B cell (primary cell): Measurements from ENCODE around the gene COX8C. TPM values are rescaled to one million over a fixed set of nuclear protein-coding genes. Genes with fewer than 3 reads are reported as not detected.

Experiments
- ATAC-seq: fragments of 200-7000 bp; cut with Tn5 transposase; one replicate; pipeline ENCODE4 v1.10.0; 2021; ENCODE audit warnings: low read depth, mild to moderate bottlenecking, moderate number of reproducible peaks, moderate library complexity
- CTCF ChIA-PET: fragments of 350-600 bp; sonication (Branson Sonifier 250); formaldehyde crosslinking; loops from one replicate; lab custom pipeline; 2021; ENCODE audit warnings: antibody characterized with exemption, inconsistent platforms; lab: Charles Lee
- POLR2A ChIA-PET: fragments of 350-600 bp; sonication (Branson Sonifier 250); formaldehyde crosslinking; loops from one replicate; lab custom pipeline; 2021; ENCODE audit warnings: antibody characterized with exemption; lab: Charles Lee
- DNase-seq: peaks from one replicate; pipeline ENCODE4 v3.0.0; 2013
- H2AFZ ChIP-seq: 2 replicates; pipeline ENCODE4 v1.6.1; 2012; ENCODE audit warnings: mild to moderate bottlenecking, low read depth, low read length; ENCODE audit not compliant: insufficient read depth, poor library complexity, severe bottlenecking
- H3K27ac ChIP-seq, 2 donors: 1 replicate in 1 of 2; 2 replicates in 1 of 2; pipeline ENCODE4 v1.5.1; 2012 to 2013; ENCODE audit warnings: low read length in 2 of 2, mild to moderate bottlenecking in 2 of 2, moderate library complexity in 1 of 2
- H3K27me3 ChIP-seq, 4 experiments: fragments of 200-600 bp in 1 of 4; sonication (generic) in 1 of 4; replicated peaks in 1 of 4; 1 replicate in 2 of 4; 2 replicates in 2 of 4; pipeline versions ENCODE4 v1.6.1 to v1.7.0; 2013 to 2016; ENCODE audit warnings: low read length in 3 of 4, mild to moderate bottlenecking in 2 of 4, mixed read lengths in 1 of 4, moderate library complexity in 1 of 4; ENCODE audit not compliant: insufficient read depth in 4 of 4, control insufficient read depth in 3 of 4; ENCODE audit errors: control extremely low read depth in 1 of 4
- H3K36me3 ChIP-seq, 2 experiments: replicated peaks in 1 of 2; 1 replicate in 1 of 2; 2 replicates in 1 of 2; pipeline versions ENCODE4 v1.6.1 to v1.7.1; 2013; ENCODE audit warnings: low read length in 1 of 2; ENCODE audit not compliant: insufficient read depth in 2 of 2, control insufficient read depth in 1 of 2; ENCODE audit errors: control extremely low read depth in 1 of 2, extremely low read depth in 1 of 2
- H3K4me1 ChIP-seq, 2 donors: fragments of 200-600 bp in 1 of 2; sonication (generic) in 1 of 2; 1 replicate in 1 of 2; 2 replicates in 1 of 2; pipeline versions ENCODE4 v1.5.1 to v1.6.1; 2013 to 2017; ENCODE audit warnings: low read length in 2 of 2; ENCODE audit not compliant: control insufficient read depth in 2 of 2, insufficient read depth in 2 of 2
- H3K4me2 ChIP-seq: replicated peaks from 2 replicates; pipeline ENCODE3; 2012; ENCODE audit warnings: mild to moderate bottlenecking, low read depth, low read length; ENCODE audit not compliant: poor library complexity, severe bottlenecking
- H3K4me3 ChIP-seq, 5 experiments: fragments of 200-600 bp in 1 of 5; sonication (generic) in 1 of 5; 1 replicate in 3 of 5; 2 replicates in 2 of 5; pipeline versions ENCODE4 v1.5.1 to v1.7.0; 2011 to 2016; ENCODE audit warnings: low read length in 4 of 5, mild to moderate bottlenecking in 4 of 5, low read depth in 2 of 5, control low read depth in 1 of 5, moderate library complexity in 1 of 5; ENCODE audit not compliant: insufficient read depth in 1 of 5; ENCODE audit errors: control extremely low read depth in 1 of 5, extremely low read depth in 1 of 5
- H3K79me2 ChIP-seq: fragments of 200-600 bp; sonication (generic); one replicate; pipeline ENCODE4 v1.6.0; 2016; ENCODE audit warnings: low read length; ENCODE audit not compliant: control insufficient read depth, insufficient read depth
- H3K9ac ChIP-seq: fragments of 200-600 bp; sonication (generic); 2 replicates; pipeline ENCODE4 v1.6.1; 2017; ENCODE audit warnings: mild to moderate bottlenecking, low read length, moderate library complexity
- H3K9me3 ChIP-seq, 3 donors: one replicate each; pipeline versions ENCODE4 v1.6.1 to v1.7.1; 2013; ENCODE audit warnings: low read length in 2 of 3; ENCODE audit not compliant: control insufficient read depth in 2 of 3, insufficient read depth in 1 of 3; ENCODE audit errors: control extremely low read depth in 1 of 3
- H4K20me1 ChIP-seq: 2 replicates; pipeline ENCODE4 v1.6.0; 2012; ENCODE audit warnings: mild to moderate bottlenecking, low read length; ENCODE audit not compliant: insufficient read depth, control insufficient read depth, poor library complexity, severe bottlenecking
- H3K27ac Mint-ChIP-seq: one replicate; pipeline ENCODE4 v1.8.0; 2021; ENCODE audit warnings: mixed read lengths
- H3K27me3 Mint-ChIP-seq: one replicate; pipeline ENCODE4 v1.8.0; 2021; ENCODE audit warnings: mixed read lengths
- H3K4me1 Mint-ChIP-seq: one replicate; pipeline ENCODE4 v1.8.0; 2021; ENCODE audit warnings: mixed read lengths
- H3K4me3 Mint-ChIP-seq: one replicate; pipeline ENCODE4 v1.8.0; 2021; ENCODE audit warnings: mixed read lengths
- H3K9me3 Mint-ChIP-seq: one replicate; pipeline ENCODE4 v1.8.0; 2022; ENCODE audit warnings: mixed read lengths; ENCODE audit not compliant: insufficient read depth
- CTCF ChIP-seq: fragments of 200-600 bp; IDR thresholded peaks from one replicate; pipeline ENCODE4 v1.8.0; 2022; ENCODE audit warnings: antibody characterized with exemption, mild to moderate bottlenecking
- EZH2 ChIP-seq: IDR thresholded peaks from 2 replicates; pipeline ENCODE4 v1.6.1; 2012; ENCODE audit warnings: borderline replicate concordance, low read depth, mild to moderate bottlenecking, moderate library complexity, low read length; ENCODE audit not compliant: insufficient read depth, poor library complexity, severe bottlenecking
- WGBS: methylation state at CpG from one replicate; pipeline ENCODE4 v1.1.5; 2013; ENCODE audit warnings: missing lambda C conversion rate; ENCODE audit not compliant: insufficient coverage; 5-methylcytosine and 5-hydroxymethylcytosine counted together
- intact Hi-C: fragments of 100-400 bp; cut with micrococcal nuclease; formaldehyde crosslinking; loops from one replicate; pipeline ENCODE4 v1.10.0; 2022
- polyA plus RNA-seq: library from polyadenylated mRNA; depleted of rRNA; stranded (reverse); fragments of >200 nt; gene quantifications from 2 replicates; pipeline ENCODE4 v1.2.3, GENCODE V29; 2012
- total RNA-seq, 2 donors: library from RNA; stranded (reverse); fragments of 120-200 nt in 1 of 2; gene quantifications; 1 replicate in 1 of 2; 2 replicates in 1 of 2; pipeline versions ENCODE4 v1.2.3 to v1.2.4, GENCODE V29; 2013 to 2022

The COX8C gene
- total and polyA plus RNA-seq, 2 donors (not counting 1 experiment from before 2014, with no cell fraction given): not detected

GRCh38 chr14:93328546-93328945 is 18.4 kb upstream of the COX8C start:
- peaks cover 35% of the 10 kb centered on the region for H4K20me1 ChIP-seq
- no peaks in the 10 kb centered on the region for H3K9me3 Mint-ChIP-seq
- ChIA-PET CTCF (no interaction called here), POLR2A (no interaction called here)
- no peak overlapping the region for H3K9ac ChIP-seq
- no CpG with 5 or more reads among the region's 6 CpGs for whole genome bisulfite sequencing
- no peak overlapping the region for H3K4me3 Mint-ChIP-seq
- H3K36me3 ChIP-seq: peaks cover 0 to 4% of the 10 kb centered on the region in 2 experiments
- H3K4me2 ChIP-seq: no peak overlapping the region
- no peak overlapping the region for H3K27ac Mint-ChIP-seq
- DNase-seq (no peak), ATAC-seq (no peak)
- H2AFZ ChIP-seq: no peak overlapping the region
- peaks cover 63% of the 10 kb centered on the region for H3K4me1 Mint-ChIP-seq
- no peak overlapping the region for H3K4me3 ChIP-seq
- H3K4me1 ChIP-seq: peaks cover 15 to 27% of the 10 kb centered on the region in 2 donors
- H3K27ac ChIP-seq: no peak overlapping the region
- no peaks in the 10 kb centered on the region for H3K27me3 ChIP-seq
- H3K27me3 Mint-ChIP-seq: no peaks in the 10 kb centered on the region
- H3K79me2 ChIP-seq: peaks cover 91% of the 10 kb centered on the region
- TF ChIP-seq CTCF (no peak), EZH2 (no peak)
- H3K9me3 ChIP-seq: no peaks in the 10 kb centered on the region
- intact Hi-C loops: no loop called here

- intact Hi-C loops: no loop called here
- no peak for TF ChIP-seq EZH2
- no peak for TF ChIP-seq CTCF
- Histone ChIP-seq H4K20me1 (peaks cover 22% of the 10 kb centered on the region), H2AFZ (no peak overlapping the region), H3K4me3 (no peak overlapping the region), H3K79me2 (peaks cover 75% of the 10 kb centered on the region), H3K36me3 (no peaks in the 10 kb centered on the region), H3K4me2 (no peak overlapping the region), H3K9ac (no peak overlapping the region), H3K9me3 (no peaks in the 10 kb centered on the region), H3K4me1 (peaks cover 19 to 31% of the 10 kb centered on the region in 2 donors), H3K27me3 (no peaks in the 10 kb centered on the region), H3K27ac (no peak overlapping the region)
- Mint-ChIP-seq H3K27ac (no peak overlapping the region), H3K4me1 (peaks cover 62% of the 10 kb centered on the region), H3K9me3 (no peaks in the 10 kb centered on the region), H3K27me3 (no peaks in the 10 kb centered on the region), H3K4me3 (peak overlapping the region; percentile 9)
- CTCF ChIA-PET: interaction anchor here (0.6 kb wide), 1 partner anchor 10 kb away, joined by 3 read pairs; no protein-coding TSS in a partner anchor
- POLR2A ChIA-PET: interaction anchor here (0.5 kb wide), 1 partner anchor 8 kb away, joined by 3 read pairs; no protein-coding TSS in a partner anchor
- ATAC-seq: no peak
- 100% methylated on average over 4 of the region's 5 CpGs for WGBS
- no peak for DNase-seq
Observed at GRCh38 chr14:93329965-93330608, 16.9 kb upstream of the COX8C start.
